Progenitor cell of endocrine pancreas (in vitro differentiated cells): ENCODE measurements around the gene H1-8. TPM values are rescaled to one million over a fixed set of nuclear protein-coding genes. Genes with fewer than 3 reads are reported as not detected.

Experiments used
- DNase-seq: peaks from one replicate; pipeline ENCODE4 v3.0.0; 2021; ENCODE audit warnings: low spot score; ENCODE audit not compliant: unreplicated experiment
- H3K27ac Mint-ChIP-seq: 2 replicates; pipeline ENCODE4 v1.8.0; 2021; ENCODE audit warnings: mild to moderate bottlenecking, moderate library complexity, mixed read lengths
- H3K27me3 Mint-ChIP-seq: 2 replicates; pipeline ENCODE4 v1.8.0; 2021; ENCODE audit warnings: mixed read lengths
- H3K36me3 Mint-ChIP-seq: 2 replicates; pipeline ENCODE4 v1.8.0; 2022; ENCODE audit warnings: mixed read lengths; ENCODE audit not compliant: insufficient read depth
- H3K4me1 Mint-ChIP-seq: 2 replicates; pipeline ENCODE4 v1.8.0; 2021; ENCODE audit warnings: low read depth, mixed read lengths
- H3K4me3 Mint-ChIP-seq: 2 replicates; pipeline ENCODE4 v1.8.0; 2021; ENCODE audit warnings: low read depth, mild to moderate bottlenecking, moderate library complexity, mixed read lengths
- H3K9me3 Mint-ChIP-seq: 2 replicates; pipeline ENCODE4 v1.8.0; 2021; ENCODE audit warnings: low read depth, mixed read lengths
- total RNA-seq: library from RNA; stranded (reverse); gene quantifications from 2 replicates; pipeline ENCODE4 v1.2.1, GENCODE V29; 2021
- TF ChIP-seq, protein P1 (sequence below): fragments of 200-600 bp; sonication (generic); IDR thresholded peaks from one replicate; pipeline ENCODE4 v1.5.0; 2021; ENCODE audit warnings: antibody characterized with exemption, mild to moderate bottlenecking; ENCODE audit not compliant: unreplicated experiment

Gene H1-8
- total RNA-seq, 1 donor from 2014 or later, result not detected

DNA sequence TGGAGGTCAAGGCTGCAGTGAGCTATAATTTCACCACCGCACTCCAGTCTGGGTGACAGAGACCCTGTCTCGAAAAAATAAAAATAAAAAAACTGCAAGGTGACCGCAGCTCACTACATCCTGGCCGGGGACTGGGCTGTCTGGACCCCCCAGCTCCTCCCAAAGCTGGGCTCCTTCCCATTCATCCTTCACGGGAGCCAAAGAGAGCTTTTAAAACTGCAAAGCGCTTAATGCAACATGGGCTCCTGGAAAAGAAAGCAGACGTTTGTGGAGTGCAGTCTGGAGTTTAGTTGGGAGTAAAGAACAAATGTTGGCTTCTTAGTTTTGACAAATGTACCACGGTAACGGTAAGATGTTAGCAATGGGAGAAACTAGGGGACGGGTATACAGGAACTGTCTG lies 51.4 kb downstream of the H1-8 start:
- Mint-ChIP-seq H3K9me3 (no peaks in the 10 kb centered on the region), H3K4me1 (peaks cover 42% of the 10 kb centered on the region), H3K27ac (peak overlapping the region; percentile 38), H3K36me3 (no peaks in the 10 kb centered on the region), H3K4me3 (no peak overlapping the region), H3K27me3 (peaks cover 3% of the 10 kb centered on the region)
- DNase-seq, result no peak
- TF ChIP-seq, protein P1, sequence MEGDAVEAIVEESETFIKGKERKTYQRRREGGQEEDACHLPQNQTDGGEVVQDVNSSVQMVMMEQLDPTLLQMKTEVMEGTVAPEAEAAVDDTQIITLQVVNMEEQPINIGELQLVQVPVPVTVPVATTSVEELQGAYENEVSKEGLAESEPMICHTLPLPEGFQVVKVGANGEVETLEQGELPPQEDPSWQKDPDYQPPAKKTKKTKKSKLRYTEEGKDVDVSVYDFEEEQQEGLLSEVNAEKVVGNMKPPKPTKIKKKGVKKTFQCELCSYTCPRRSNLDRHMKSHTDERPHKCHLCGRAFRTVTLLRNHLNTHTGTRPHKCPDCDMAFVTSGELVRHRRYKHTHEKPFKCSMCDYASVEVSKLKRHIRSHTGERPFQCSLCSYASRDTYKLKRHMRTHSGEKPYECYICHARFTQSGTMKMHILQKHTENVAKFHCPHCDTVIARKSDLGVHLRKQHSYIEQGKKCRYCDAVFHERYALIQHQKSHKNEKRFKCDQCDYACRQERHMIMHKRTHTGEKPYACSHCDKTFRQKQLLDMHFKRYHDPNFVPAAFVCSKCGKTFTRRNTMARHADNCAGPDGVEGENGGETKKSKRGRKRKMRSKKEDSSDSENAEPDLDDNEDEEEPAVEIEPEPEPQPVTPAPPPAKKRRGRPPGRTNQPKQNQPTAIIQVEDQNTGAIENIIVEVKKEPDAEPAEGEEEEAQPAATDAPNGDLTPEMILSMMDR, result no peak

DNA sequence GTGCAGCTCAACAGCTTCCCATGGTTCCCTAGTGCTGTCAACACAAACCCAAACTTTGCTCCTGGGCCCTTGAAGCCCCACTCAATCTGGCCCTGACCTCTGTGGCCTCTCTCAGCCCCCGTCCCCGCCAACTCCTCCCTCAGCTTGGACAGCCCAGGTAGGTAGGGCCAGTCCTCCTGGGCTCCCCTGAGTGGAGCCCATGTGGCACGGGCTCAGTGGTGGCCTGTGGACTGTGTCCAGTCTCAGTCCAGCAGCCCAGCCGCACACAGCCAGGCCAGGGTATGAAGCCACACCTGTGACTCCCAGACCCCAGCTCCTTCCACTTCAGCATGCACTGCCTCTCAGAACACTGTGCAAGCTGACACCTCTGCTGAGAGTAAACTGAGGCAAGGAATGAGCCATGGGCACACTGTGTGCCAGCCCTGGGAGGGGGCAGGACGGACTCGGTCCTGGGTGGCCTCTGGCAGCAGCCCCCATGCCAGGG lies 52.0 kb downstream of the H1-8 start:
- TF ChIP-seq, protein P1, result no peak
- H3K36me3 Mint-ChIP-seq, result no peaks in the 10 kb centered on the region
- H3K4me3 Mint-ChIP-seq, result no peak overlapping the region
- peaks cover 40% of the 10 kb centered on the region for H3K4me1 Mint-ChIP-seq
- no peak for DNase-seq
- H3K27ac Mint-ChIP-seq, result no peak overlapping the region
- peaks cover 3% of the 10 kb centered on the region for H3K27me3 Mint-ChIP-seq
- H3K9me3 Mint-ChIP-seq, result no peaks in the 10 kb centered on the region

DNA sequence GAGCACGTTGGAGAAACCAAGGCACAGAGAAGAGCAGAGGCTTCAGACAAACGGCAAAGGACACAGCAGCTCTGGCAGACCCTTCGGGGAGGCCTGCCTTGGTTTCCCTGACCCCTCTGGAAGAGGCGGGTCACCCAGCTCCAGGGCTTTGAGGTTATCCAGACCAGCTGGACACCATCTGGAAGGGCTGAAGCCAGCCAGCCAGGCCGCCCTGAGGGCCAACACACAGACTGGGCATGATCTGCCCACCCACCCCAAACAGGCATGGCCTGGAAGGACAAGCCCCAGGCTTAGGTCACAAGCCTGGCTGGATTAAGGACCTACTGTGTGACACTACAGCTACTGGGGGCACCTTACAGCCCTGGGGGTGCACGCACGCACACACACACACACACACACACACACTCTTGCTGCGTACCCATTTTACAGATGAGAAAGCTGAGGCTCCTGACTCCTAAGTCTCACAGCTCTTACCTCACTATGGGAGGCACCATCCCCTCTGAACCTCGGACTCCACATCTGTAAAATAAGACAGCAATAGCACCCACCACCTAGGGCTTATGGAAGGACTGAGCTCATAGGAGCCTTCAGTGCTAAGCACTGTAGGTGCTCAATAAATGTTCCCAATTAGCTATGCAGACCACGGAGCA lies 52.7 kb downstream of the H1-8 start:
- Mint-ChIP-seq H3K27me3 (peaks cover 4% of the 10 kb centered on the region), H3K9me3 (no peaks in the 10 kb centered on the region), H3K36me3 (no peaks in the 10 kb centered on the region), H3K27ac (peak overlapping the region; percentile 64), H3K4me3 (no peak overlapping the region), H3K4me1 (peaks cover 39% of the 10 kb centered on the region)
- TF ChIP-seq, protein P1, result no peak
- no peak for DNase-seq

DNA sequence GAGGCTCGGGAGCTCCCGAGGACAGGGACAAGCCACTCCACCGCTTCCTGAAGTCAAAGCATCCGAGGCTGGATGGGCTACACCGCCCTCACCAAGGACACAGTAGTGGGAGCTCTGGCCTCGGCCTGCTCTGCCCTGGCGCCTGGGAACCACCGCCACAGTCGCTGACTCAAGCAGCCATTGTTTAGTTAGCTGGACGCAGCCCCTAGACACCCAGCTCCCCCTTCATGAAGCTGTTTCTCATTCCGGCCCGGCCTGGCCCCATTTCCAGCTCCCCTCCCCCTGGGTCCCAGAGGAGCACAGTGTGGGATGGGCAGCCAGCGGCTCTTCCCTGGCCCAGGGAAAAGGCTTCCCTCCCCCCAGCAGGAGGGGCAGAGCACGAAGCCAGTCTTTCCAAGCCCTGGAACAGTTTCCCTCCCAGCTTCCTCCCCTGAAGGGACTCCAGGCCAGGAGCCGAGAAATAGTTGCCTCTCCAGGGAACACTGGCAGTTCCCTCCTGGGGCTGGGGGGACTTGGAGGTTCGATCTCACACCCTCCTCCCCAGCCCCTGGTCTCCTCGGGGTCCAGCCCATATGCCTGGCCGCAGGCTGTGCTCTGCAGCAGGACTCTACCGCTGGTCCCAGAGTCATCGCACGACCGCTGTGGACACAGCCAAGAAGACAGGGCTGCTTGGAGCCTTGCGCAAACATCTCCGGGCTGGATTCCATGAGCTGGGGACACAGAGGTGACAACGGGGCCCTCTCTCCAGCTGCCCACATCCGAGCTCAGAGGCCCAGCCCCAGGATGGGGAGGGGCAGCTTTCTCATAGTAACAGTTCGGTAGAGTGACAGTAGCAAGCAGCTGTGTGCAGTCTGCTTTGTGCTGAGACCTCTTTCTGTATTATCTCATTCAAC lies 53.5 kb downstream of the H1-8 start:
- H3K4me3 Mint-ChIP-seq, result no peak overlapping the region
- H3K27ac Mint-ChIP-seq, result peak overlapping the region; percentile 64
- H3K27me3 Mint-ChIP-seq, result peaks cover 8% of the 10 kb centered on the region
- no peak for DNase-seq
- peaks cover 39% of the 10 kb centered on the region for H3K4me1 Mint-ChIP-seq
- no peaks in the 10 kb centered on the region for H3K9me3 Mint-ChIP-seq
- TF ChIP-seq, protein P1, result no peak
- no peaks in the 10 kb centered on the region for H3K36me3 Mint-ChIP-seq
